GM18907 (cell line): ENCODE results near the gene SLC39A7.
A peak's percentile ranks its signal among the peaks of the same experiment; 100 is the strongest.
"Not testable (repeated sequence)": the region's sequence is repeated elsewhere in the genome, so short reads cannot be mapped to it uniquely, and the experiment has no call there.

Experiments
- ATAC-seq: cut with Tn5 transposase; IDR thresholded peaks from one replicate; pipeline ENCODE4 v1.9.1; 2021; ENCODE audit warnings: mild to moderate bottlenecking, moderate library complexity; ENCODE audit not compliant: unreplicated experiment

Gene SLC39A7

DNA sequence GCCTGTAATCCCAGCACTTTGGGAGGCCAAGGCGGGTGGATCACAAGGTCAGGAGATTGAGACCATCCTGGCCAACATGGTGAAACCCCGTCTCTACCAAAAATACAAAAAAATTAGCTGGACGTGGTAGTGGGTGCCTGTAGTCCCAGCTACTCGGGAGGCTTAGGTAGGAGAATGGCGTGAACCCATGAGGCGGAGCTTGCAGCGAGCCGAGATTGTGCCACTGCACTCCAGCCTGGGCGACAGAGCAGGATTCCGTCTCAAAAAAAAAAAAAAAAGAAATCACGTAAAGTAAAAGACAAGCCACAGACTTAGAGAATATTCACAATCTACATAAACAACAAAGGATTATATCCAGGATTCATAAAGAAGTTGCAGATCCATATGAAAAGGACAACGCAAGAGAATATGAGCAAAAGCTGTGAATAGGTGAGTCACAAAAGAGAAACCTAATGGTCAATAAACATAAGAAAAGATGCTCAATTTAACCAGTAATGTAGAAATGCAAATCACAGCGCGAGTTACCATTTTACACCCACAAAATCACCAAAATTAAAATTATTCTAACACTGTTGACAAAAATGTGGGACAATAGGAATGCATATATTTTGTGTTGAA, 25.9 kb downstream of the SLC39A7 start:
- not testable (repeated sequence) for ATAC-seq

DNA sequence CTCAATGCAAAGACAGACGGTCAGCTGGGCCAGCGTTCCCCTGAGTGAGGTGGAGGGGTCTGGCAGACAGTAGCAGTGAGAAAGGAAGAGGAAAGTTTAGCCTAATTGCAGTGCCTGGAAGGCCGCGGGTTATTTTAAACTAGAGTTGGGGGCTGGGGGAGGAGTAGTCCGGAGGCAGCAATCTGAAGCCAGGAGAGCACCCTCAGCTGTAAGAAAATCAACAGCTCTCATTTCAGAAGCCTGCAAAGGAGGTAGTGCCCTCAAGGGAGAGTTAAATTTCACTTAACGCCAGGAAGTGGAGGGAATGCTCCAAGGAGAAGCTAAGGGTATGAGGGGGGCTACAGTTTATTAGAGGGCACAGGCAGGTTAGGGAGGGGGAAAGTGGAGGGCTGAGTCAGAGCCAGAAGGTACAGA, 34.6 kb downstream of the SLC39A7 start:
- no peak for ATAC-seq

DNA sequence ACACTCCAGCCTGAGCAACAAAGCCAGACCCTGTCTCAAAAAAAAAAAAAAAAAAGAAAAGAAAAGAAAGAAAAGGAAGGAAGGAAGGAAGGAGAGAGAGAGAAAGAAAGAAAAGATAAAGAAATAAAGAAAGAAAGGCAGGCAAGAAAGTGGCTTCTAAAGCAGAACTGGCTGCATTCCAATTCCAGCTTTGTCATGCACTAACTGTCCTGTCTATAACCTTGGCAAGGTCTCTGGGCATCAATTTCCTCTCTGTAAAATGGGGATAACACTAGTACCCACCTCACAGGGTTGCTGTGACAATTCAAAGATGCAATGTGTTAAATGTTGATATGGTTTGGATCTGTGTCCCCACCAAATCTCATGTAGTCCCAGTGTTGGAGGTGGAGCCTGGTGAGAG, 35.7 kb downstream of the SLC39A7 start:
- no peak for ATAC-seq

DNA sequence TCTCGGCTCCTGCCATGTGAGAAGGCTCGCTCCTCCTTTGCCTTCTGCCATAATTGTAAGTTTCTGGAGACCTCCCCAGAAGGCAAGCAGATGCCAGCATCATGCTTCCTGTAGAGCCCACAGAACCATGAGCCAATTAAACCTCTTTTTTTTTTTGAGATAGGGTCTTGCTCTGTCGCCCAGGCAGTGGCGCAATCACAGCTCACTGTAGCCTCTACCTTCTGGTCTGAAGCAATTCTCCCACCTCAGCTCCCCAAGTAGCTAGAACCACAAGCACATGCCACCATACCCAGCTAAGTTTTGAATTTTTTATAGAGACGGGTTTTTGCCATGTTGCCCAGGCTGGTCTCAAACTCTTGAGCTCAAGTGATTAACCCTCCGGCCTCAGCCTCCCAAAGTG, 36.2 kb downstream of the SLC39A7 start:
- ATAC-seq: no peak

DNA sequence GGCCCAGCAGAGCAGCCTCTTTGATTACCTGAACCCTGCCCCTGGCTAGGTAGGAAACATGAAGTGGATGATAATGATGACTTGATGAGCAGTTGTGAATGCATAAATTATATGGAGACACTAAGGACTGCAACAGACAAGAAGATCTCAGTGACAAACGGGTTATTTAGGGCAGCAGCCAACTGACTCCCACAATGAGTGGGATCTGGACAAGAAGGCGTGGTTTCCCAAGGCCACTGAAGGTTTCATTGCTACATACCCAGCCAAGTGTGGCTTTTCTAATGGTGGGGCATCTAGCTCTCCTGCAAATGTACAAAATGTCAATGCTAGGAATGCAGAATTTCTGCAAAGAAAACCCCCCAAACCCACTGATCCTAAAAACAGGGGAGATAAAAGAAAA, 37.1 kb downstream of the SLC39A7 start:
- no peak for ATAC-seq

DNA sequence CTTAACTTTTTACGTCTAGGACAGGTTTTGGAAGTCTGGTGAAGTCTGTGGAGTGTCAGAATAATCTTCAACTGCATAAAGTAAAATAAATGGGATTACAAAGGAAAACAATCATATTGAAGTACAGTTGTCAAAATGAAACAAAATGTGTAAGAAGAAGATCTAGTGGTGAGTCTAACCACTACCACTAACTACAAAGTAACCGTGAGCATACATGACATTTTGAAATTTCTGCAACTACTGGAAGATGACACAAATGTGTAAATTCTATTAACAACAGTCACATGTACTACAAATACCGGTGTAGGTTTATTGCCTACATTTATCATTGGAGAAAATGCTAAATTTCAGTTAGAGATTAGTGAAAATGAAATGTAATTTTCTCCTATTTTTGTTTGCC, 41.3 kb downstream of the SLC39A7 start:
- ATAC-seq: no peak

DNA sequence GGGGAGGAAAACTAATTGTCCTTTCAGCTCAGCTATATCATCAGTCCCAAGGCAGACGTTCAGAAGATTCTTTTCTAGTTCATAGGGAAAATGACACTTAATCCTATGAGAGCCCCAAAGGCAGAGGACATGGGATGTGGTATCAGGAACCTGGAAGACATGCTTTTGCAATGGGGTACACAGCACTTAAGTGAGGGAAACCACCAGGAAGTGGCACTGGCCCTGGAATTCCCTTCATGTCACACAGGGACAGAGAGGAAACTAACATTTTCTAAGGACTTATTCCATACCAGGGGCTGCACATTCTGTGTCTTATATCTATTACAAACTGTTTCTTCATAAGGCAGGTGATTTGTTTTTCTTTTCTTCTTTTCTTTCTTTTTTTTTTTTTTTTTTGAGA, 42.8 kb downstream of the SLC39A7 start:
- ATAC-seq: no peak

DNA sequence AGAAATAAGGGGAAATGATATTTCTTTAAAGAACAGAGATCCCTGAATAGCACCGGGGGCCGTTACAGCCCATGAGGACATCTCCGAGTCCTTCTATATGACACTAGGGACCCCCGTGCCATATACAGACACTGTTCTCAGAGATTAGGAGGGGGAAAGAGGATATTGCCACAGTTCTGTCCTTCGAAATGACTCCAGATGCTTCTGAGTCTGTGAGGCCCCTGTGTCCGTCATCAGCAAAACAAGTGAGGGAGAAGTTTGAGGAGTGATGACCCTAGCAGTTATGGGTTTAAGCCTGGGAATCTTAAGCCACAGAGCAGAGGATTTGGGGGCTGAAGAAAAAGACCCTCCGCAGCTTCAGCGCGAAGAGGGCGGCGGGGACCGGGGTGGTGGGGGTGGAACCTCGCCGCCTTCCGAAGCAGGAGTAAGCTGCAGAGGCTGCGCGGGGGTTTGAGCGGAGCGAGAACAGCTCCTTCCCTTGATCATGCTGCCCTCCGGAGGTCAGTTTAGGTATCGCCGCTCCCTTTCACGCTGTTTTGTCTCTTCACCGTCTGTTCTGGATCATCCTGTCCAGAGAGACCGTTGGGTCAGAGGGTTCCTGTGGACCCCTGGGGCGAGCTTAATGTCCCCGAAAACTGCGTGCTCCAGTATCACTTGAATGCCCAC, 47.4 kb downstream of the SLC39A7 start:
- peak; percentile 42 for ATAC-seq

DNA sequence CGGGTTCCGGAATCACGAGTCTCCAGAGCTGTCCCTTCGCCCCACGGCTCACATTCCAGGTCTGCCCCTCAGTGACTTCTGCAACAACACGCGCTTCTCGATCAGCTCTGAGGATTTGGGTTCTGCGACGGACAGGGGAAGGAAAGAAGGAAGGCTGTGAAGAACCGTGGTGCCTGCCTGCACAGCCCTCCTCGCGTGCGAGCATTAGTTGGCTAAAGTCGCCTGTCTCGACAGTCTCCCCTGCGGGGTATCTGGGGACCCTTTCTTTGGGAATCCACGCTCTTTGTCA, 47.9 kb downstream of the SLC39A7 start:
- ATAC-seq: peak; percentile 13

DNA sequence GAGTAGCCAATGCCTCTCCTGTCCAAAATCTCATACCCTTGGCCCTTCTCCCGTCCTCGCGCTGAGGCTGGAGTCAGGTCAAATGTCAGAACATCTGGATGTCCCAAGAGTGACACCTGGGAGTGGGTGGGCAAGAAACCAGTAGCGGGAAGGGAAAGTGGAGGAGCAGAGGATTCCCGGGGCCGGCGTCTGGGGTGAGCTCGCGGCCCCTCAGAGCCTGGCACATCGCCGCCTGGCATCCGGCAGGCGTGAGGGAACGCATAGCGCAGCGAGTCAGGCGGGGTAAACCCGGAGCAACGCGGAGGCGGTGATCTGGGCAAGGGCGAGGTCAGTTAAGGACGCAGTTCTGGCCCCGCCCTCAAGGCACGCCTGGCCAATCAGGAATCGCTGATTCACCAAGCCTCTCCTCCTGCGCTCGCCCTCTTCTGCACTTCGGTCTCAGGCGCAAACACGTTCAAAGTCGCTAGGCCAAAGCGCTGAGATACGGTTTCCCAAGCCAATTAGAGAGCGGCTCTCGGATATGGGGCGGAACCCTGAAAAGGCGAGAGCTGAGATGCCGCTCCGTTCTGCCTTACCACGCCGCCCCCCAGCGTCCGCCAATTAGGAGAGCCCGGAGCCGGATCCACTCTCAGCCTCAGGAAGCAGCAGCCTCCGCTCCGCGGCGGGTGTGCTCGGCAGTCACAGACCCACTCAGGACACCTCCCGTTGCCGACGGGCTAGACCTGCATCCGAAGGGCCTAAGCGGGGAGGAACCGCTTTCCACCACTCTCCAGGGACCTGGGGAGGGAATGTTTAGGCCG, 48.5 kb downstream of the SLC39A7 start:
- ATAC-seq: peak; percentile 86

DNA sequence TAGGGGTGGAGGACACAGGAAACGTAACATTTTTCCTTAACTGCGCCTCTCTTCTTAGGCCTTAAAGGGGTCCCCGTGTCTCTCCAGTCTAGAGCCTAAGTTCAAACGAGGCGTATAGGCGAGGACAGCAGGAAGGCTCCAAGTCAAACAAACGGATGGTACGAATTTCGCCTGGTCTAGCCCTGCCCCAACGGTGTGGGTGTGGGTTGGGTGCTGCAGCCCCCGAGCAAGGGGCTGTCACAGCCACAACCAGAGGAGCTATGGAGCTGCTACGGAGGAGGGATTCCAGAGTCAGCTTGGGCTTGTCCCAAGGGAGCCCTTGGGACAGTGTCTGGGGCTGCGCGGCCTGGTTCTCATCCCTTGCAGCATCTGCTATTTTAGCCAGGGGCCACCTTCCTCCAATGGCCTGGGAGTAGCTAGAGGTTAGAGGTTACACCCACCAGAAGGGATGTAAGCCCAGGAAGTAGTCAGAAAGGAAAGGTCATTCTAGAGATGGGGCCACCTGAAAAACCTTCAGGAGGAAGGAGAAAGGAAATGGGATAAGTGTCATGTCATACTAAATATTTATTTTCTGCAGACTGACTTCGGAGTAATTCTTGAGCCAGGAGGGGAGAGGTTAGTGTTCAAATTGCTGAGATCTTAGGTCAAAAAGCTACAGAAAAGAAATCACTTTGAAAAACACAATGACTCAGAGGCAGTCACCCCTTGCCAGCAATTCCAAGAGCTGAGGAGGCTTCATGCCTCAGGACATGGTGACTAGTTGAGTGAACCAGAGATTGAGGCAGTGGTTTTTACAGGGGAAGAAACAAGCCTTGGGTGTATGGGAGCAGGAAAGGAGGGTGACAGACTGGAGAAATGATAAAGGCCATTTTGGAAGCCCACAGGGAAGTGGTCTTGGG, 49.3 kb downstream of the SLC39A7 start:
- peak; percentile 5 for ATAC-seq

DNA sequence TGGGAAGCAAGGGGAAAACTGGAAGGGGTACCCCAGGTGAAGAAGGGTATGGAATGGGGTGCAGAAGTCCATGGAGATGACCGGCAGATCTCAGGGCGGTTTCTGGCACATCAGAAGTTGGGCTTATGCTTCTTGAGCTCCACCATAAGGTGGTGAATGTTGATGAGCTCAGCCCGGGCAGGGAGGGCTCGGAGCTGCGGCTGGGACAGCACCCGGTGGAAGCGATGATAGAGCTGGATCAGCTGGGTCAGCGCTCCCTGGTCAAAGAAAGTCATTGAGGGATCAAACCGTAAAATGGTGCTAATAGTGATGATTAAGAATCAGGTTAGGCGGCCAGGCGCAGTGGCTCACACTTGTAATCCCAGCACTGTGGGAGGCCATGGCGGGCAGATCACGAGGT, 50.1 kb downstream of the SLC39A7 start:
- ATAC-seq: no peak

DNA sequence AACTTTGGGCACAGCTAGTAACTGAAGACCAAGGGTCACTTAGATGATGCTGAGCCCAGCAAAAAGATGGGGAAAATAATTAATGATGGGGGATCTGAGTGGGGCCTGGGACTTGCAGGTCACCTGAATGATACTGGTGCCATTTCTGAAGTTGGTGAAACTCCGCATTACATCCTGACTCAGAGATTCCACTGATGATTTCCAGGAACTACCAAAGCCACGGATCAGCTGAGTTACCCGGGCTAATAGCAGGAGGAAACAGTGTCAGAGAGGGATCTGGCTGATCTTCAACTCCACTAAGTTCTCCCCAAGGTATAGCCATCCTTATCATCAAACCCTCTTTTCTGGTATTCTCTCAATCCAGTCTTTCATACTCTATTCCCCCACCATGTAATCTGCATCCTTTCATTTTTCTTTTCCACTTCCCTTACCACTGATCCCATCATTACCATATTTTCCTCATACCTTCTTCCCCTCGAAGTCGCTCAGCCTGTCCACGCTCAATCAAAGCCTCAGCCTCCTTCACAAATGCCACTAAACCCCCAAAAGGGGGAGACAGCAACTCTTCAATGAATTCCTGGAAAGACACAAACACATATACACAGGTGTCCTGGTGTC, 50.8 kb downstream of the SLC39A7 start:
- no peak for ATAC-seq

DNA sequence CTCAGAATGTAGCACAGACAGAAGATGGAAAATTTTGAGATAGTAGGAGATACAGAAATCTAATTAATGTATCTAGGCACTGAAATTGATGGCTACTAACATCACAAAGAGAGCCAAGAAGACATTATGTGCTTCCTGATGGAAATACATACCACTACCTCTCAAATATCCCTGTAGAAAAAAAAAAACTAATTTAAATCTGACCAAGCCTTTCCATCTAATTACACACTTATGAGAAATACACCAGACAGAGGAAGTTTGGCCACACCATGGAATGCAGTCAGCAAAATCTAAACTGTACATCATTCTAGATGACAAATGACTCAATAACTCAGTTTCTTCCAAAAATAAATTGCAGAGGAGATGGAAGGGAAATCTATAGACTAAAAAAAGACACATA, 52.1 kb downstream of the SLC39A7 start:
- ATAC-seq: no peak
